ENCODE measurements around the gene AMER2. TPM values are rescaled to one million over a fixed set of nuclear protein-coding genes. Genes with fewer than 3 reads are reported as not detected.
A peak's percentile ranks its signal among the peaks of the same experiment; 100 is the strongest.

Gene AMER2
- total and polyA plus RNA-seq, 2 experiments from 2014 or later: 0.31 to 0.76 TPM

GRCh38 chr13:25192936-25193335, 20.8 kb upstream of the AMER2 start (continued):
- TF ChIP-seq, protein P1, sequence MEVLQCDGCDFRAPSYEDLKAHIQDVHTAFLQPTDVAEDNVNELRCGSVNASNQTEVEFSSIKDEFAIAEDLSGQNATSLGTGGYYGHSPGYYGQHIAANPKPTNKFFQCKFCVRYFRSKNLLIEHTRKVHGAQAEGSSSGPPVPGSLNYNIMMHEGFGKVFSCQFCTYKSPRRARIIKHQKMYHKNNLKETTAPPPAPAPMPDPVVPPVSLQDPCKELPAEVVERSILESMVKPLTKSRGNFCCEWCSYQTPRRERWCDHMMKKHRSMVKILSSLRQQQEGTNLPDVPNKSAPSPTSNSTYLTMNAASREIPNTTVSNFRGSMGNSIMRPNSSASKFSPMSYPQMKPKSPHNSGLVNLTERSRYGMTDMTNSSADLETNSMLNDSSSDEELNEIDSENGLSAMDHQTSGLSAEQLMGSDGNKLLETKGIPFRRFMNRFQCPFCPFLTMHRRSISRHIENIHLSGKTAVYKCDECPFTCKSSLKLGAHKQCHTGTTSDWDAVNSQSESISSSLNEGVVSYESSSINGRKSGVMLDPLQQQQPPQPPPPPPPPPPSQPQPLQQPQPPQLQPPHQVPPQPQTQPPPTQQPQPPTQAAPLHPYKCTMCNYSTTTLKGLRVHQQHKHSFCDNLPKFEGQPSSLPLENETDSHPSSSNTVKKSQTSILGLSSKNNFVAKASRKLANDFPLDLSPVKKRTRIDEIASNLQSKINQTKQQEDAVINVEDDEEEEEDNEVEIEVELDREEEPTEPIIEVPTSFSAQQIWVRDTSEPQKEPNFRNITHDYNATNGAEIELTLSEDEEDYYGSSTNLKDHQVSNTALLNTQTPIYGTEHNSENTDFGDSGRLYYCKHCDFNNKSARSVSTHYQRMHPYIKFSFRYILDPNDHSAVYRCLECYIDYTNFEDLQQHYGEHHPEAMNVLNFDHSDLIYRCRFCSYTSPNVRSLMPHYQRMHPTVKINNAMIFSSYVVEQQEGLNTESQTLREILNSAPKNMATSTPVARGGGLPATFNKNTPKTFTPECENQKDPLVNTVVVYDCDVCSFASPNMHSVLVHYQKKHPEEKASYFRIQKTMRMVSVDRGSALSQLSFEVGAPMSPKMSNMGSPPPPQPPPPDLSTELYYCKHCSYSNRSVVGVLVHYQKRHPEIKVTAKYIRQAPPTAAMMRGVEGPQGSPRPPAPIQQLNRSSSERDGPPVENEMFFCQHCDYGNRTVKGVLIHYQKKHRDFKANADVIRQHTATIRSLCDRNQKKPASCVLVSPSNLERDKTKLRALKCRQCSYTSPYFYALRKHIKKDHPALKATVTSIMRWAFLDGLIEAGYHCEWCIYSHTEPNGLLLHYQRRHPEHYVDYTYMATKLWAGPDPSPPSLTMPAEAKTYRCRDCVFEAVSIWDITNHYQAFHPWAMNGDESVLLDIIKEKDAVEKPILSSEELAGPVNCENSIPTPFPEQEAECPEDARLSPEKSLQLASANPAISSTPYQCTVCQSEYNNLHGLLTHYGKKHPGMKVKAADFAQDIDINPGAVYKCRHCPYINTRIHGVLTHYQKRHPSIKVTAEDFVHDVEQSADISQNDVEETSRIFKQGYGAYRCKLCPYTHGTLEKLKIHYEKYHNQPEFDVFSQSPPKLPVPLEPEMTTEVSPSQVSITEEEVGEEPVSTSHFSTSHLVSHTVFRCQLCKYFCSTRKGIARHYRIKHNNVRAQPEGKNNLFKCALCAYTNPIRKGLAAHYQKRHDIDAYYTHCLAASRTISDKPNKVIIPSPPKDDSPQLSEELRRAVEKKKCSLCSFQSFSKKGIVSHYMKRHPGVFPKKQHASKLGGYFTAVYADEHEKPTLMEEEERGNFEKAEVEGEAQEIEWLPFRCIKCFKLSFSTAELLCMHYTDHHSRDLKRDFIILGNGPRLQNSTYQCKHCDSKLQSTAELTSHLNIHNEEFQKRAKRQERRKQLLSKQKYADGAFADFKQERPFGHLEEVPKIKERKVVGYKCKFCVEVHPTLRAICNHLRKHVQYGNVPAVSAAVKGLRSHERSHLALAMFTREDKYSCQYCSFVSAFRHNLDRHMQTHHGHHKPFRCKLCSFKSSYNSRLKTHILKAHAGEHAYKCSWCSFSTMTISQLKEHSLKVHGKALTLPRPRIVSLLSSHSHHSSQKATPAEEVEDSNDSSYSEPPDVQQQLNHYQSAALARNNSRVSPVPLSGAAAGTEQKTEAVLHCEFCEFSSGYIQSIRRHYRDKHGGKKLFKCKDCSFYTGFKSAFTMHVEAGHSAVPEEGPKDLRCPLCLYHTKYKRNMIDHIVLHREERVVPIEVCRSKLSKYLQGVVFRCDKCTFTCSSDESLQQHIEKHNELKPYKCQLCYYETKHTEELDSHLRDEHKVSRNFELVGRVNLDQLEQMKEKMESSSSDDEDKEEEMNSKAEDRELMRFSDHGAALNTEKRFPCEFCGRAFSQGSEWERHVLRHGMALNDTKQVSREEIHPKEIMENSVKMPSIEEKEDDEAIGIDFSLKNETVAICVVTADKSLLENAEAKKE (CRISPR knock-in tag; IDR thresholded peaks at IDR 0.05): no peak
- TF ChIP-seq ZNF114 (CRISPR knock-in tag; IDR thresholded peaks at IDR 0.05): no peak

DNA sequence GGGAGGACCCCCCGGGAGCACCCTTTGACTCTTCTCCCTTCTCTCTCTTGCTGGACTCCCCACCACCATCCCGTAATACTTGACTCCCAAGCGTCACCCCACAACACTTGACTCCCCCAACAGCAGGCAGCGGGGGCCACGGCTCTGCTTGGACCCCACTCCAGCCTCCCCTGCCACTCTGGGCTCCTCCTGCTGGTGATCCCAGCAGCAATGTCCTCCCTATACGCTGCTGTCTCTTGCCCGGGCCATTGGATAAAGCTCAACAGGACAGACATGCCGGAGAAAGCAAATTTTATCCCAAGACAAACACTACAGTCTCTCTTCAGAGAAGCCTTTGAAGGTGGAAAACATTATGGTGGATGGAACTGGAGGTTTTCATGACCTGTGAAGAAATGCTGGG, 20.4 kb upstream of the AMER2 start:
- no peaks in the 10 kb centered on the region for H3F3A ChIP-seq (replicated peaks; ENCODE audit: low read depth)
- no peaks in the 10 kb centered on the region for H3K4me1 ChIP-seq (ENCODE audit: insufficient read depth)
- no peak overlapping the region for H3K4me2 ChIP-seq
- no peak overlapping the region for H3K4me3 ChIP-seq
- no peaks in the 10 kb centered on the region for H3K27me3 ChIP-seq (ENCODE audit: insufficient read depth)
- H3K27me3 Mint-ChIP-seq (ENCODE audit: insufficient read depth, low read depth, poor library complexity): peaks cover 3% of the 10 kb centered on the region
- no peaks in the 10 kb centered on the region for H3K36me3 ChIP-seq (ENCODE audit: insufficient read depth)
- no peaks in the 10 kb centered on the region for H3K4me1 Mint-ChIP-seq
- peak overlapping the region; percentile 63; the same call in 1 of the 2 replicates for H2AFZ ChIP-seq
- no peak overlapping the region for H3K27ac ChIP-seq (ENCODE audit: low read depth)
- peaks cover 9% of the 10 kb centered on the region; the same call in 1 of the 2 replicates for H3K9me2 ChIP-seq (ENCODE audit: insufficient read depth)
- H4K20me1 ChIP-seq (replicated peaks; ENCODE audit: insufficient read depth): no peaks in the 10 kb centered on the region
- no peak overlapping the region for H3K4me3 Mint-ChIP-seq
- TF ChIP-seq NANOG (IDR thresholded peaks at IDR 0.05; ENCODE audit: borderline replicate concordance): no peak
- no peak for TF ChIP-seq CREB1 (CRISPR knock-in tag; IDR thresholded peaks at IDR 0.05; ENCODE audit: low read depth)
- no peak for TF ChIP-seq ZNF114 (CRISPR knock-in tag; IDR thresholded peaks at IDR 0.05)
- TF ChIP-seq, protein P2, sequence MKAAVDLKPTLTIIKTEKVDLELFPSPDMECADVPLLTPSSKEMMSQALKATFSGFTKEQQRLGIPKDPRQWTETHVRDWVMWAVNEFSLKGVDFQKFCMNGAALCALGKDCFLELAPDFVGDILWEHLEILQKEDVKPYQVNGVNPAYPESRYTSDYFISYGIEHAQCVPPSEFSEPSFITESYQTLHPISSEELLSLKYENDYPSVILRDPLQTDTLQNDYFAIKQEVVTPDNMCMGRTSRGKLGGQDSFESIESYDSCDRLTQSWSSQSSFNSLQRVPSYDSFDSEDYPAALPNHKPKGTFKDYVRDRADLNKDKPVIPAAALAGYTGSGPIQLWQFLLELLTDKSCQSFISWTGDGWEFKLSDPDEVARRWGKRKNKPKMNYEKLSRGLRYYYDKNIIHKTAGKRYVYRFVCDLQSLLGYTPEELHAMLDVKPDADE (IDR thresholded peaks at IDR 0.05): no peak
- no peak for TF ChIP-seq STAT1 (IDR thresholded peaks at IDR 0.05; ENCODE audit: unreplicated experiment)
- no peak for TF ChIP-seq POLR2AphosphoS5 (IDR thresholded peaks at IDR 0.05; ENCODE audit: low read depth)
- TF ChIP-seq ZNF331 (CRISPR knock-in tag; IDR thresholded peaks at IDR 0.05; ENCODE audit: low read depth): no peak
- H3K27ac Mint-ChIP-seq: no peak overlapping the region
- DNase-seq (ENCODE audit: low spot score) (no peak), ATAC-seq (no peak)
- no peaks in the 10 kb centered on the region for H3K36me3 Mint-ChIP-seq (ENCODE audit: low read depth)
- peaks cover 5% of the 10 kb centered on the region; the same call in 1 of the 3 replicates for H3K9me3 Mint-ChIP-seq
- no peaks in the 10 kb centered on the region for H3K79me2 ChIP-seq (replicated peaks; ENCODE audit: insufficient read depth)

Measured in GM23338 (cell line).